MM.1S (cell line): ENCODE measurements around the gene GP9.

Experiments
- DNase-seq: peaks from one replicate; pipeline ENCODE4 v3.0.0-alpha.2; 2015
- H2AFZ ChIP-seq: fragments of 300-600 bp; sonication (generic); 2 replicates; pipeline ENCODE4 v1.6.0; 2016; ENCODE audit warnings: antibody characterized with exemption, low read length
- H3F3A ChIP-seq: fragments of 300-600 bp; sonication (generic); 2 replicates; pipeline ENCODE4 v1.6.1; 2016; ENCODE audit warnings: mild to moderate bottlenecking, antibody characterized with exemption, low read length, moderate library complexity, mixed read lengths; ENCODE audit not compliant: insufficient read depth
- H3K27ac ChIP-seq: fragments of 300-600 bp; sonication (generic); 2 replicates; pipeline ENCODE4 v1.5.1; 2016; ENCODE audit warnings: mild to moderate bottlenecking, low read length
- H3K27me3 ChIP-seq: fragments of 300-600 bp; sonication (generic); replicated peaks from 2 replicates; pipeline ENCODE4 v1.6.0; 2016; ENCODE audit warnings: low read length; ENCODE audit not compliant: insufficient read depth
- H3K36me3 ChIP-seq: fragments of 300-600 bp; sonication (generic); replicated peaks from 2 replicates; pipeline ENCODE4 v1.6.1; 2016; ENCODE audit warnings: mild to moderate bottlenecking, low read length, mixed read lengths; ENCODE audit not compliant: insufficient read depth
- H3K4me1 ChIP-seq: fragments of 300-600 bp; sonication (generic); 2 replicates; pipeline ENCODE4 v1.6.1; 2016; ENCODE audit warnings: low read length, mixed read lengths
- H3K4me2 ChIP-seq: fragments of 300-600 bp; sonication (generic); 2 replicates; pipeline ENCODE4 v1.6.0; 2016; ENCODE audit warnings: low read depth, low read length
- H3K4me3 ChIP-seq: fragments of 300-600 bp; sonication (generic); 2 replicates; pipeline ENCODE4 v1.5.1; 2016; ENCODE audit warnings: low read length, mixed read lengths
- H3K79me2 ChIP-seq: fragments of 300-600 bp; sonication (generic); 2 replicates; pipeline ENCODE4 v1.6.1; 2016; ENCODE audit warnings: mixed run types, low read length, mixed read lengths
- H3K9ac ChIP-seq: fragments of 300-600 bp; sonication (generic); 2 replicates; pipeline ENCODE4 v1.6.1; 2016; ENCODE audit warnings: low read length, mixed read lengths
- H3K9me2 ChIP-seq: fragments of 300-600 bp; sonication (generic); replicated peaks from 2 replicates; pipeline ENCODE4 v1.6.1; 2016; ENCODE audit warnings: mild to moderate bottlenecking, low read length, mixed read lengths; ENCODE audit not compliant: insufficient read depth
- H3K9me3 ChIP-seq: fragments of 300-600 bp; sonication (generic); replicated peaks from 2 replicates; pipeline ENCODE4 v1.6.1; 2016; ENCODE audit warnings: mild to moderate bottlenecking, low read length, mixed read lengths; ENCODE audit not compliant: insufficient read depth
- H4K20me1 ChIP-seq: fragments of 300-600 bp; sonication (generic); 2 replicates; pipeline ENCODE4 v1.6.1; 2016; ENCODE audit warnings: mild to moderate bottlenecking, low read length, moderate library complexity, mixed read lengths; ENCODE audit not compliant: insufficient read depth
- CTCF ChIP-seq: fragments of 300-600 bp; sonication (generic); IDR thresholded peaks from 2 replicates; pipeline ENCODE4 v1.5.1; 2016; ENCODE audit warnings: antibody characterized with exemption, low read length, mixed read lengths
- EZH2 ChIP-seq: fragments of 300-600 bp; sonication (generic); optimal IDR thresholded peaks from 2 replicates; pipeline ENCODE3; 2017; ENCODE audit warnings: low read depth, mild to moderate bottlenecking, antibody characterized with exemption, low read length, mixed read lengths
- EZH2phosphoT487 ChIP-seq: fragments of 300-600 bp; sonication (generic); IDR thresholded peaks from 2 replicates; pipeline ENCODE4 v1.6.1; 2018; ENCODE audit warnings: antibody characterized with exemption, low read length

GP9 gene

DNA sequence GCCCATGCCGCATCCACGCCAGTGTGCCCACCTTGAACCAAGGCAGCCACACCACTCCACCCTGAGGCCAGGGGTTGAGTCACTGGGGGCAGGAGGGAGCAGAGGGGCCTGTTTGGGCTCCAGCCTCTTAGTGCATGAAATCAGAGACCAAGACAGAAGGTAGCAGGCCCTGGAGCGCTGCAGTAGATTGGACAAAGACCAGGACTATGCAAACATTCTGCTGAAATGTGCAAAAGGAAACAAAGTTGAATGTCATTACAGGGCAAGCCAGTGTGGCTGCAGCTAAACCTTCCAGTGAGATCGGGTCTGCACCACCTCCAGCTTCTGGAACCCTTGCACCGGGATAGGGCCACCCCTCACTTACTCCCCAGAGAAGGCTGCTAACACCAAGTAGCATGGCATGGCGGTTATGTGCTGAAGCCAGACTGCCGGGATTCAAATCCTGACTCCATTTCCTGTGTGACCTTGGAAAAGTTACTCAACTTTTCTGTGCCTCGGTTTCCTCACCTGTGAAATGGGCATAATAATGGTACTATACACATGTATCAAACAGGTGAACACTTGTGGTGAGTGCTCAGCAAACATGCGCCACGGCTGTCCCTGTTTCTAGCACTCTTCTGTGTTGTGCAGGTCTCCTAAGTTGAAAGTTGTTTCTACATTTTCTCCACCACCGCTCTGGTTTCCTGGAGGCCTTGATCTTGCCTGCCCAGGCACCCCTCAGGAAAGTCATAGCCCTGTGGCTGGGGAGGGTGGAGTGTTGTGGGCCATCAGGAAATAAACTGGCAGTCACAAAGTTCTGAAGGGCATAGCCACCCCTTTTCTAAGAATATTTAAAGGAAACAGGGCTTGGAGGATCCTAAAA, 25.0 kb upstream of the GP9 start:
- H3K9me2 ChIP-seq, result no peaks in the 10 kb centered on the region
- no peaks in the 10 kb centered on the region for H3F3A ChIP-seq
- no peak overlapping the region for H3K4me2 ChIP-seq
- TF ChIP-seq CTCF (no peak), EZH2 (no peak), EZH2phosphoT487 (no peak)
- H3K9me3 ChIP-seq, result no peaks in the 10 kb centered on the region
- no peak overlapping the region for H2AFZ ChIP-seq
- H3K4me3 ChIP-seq, result no peak overlapping the region
- DNase-seq, result no peak
- H3K79me2 ChIP-seq, result no peaks in the 10 kb centered on the region
- H3K27me3 ChIP-seq, result no peaks in the 10 kb centered on the region
- no peaks in the 10 kb centered on the region for H3K36me3 ChIP-seq
- H3K27ac ChIP-seq, result no peak overlapping the region
- H4K20me1 ChIP-seq, result no peaks in the 10 kb centered on the region
- H3K9ac ChIP-seq, result no peak overlapping the region
- H3K4me1 ChIP-seq, result no peaks in the 10 kb centered on the region

DNA sequence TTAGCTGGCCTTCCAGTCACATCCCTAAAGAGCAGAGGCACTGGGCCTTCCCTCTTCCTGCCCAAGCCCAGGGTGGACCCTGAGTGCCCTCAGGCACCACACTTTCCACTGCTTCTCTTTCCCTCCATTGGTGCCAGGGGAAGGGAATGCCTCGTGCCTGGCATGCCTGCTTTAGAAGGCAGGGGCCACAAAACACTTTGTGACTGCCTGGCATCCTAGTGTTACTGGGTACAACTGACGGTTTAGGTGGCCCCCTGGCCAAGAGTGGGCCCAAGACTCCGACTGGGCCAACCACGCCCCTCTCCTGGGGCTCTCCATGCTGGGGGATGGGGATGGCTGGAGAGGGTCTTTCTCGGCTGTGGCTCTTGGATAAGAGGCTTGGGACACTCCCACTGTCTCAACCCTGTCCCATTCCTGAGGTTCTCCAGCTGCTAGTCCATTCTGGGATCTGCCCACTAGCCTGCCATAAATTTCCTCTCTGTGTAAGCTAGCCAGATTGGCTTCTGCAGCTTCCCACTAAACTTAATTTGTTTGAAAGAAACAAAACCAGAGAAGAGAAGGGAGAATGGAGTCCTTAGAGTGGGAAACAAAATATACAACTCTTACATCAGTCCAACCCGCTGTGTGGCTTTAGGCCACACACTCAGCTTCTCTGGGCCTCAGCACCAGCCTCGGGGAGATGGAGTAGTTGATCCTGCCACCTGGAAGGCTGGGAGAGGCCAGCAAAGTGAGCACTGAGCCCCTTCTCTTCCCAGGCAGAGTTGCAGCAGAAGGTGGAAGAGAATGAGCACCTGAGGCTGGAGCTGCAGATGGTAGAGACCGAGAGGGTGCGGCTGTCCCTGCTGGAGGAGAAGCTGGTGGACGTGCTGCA, 24.1 kb upstream of the GP9 start:
- DNase-seq, result no peak
- Histone ChIP-seq H3K9me2 (no peaks in the 10 kb centered on the region), H3K79me2 (no peaks in the 10 kb centered on the region), H3K4me3 (no peak overlapping the region), H3F3A (no peaks in the 10 kb centered on the region), H3K27me3 (no peaks in the 10 kb centered on the region), H3K9ac (no peak overlapping the region), H3K9me3 (no peaks in the 10 kb centered on the region), H4K20me1 (no peaks in the 10 kb centered on the region), H3K27ac (no peak overlapping the region), H2AFZ (no peak overlapping the region), H3K4me2 (no peak overlapping the region), H3K36me3 (no peaks in the 10 kb centered on the region), H3K4me1 (no peaks in the 10 kb centered on the region)
- TF ChIP-seq EZH2 (no peak), CTCF (no peak), EZH2phosphoT487 (no peak)

- H3K4me3 ChIP-seq, result no peak overlapping the region
- no peak overlapping the region for H3K9ac ChIP-seq
- no peak for DNase-seq
- no peak overlapping the region for H3K4me2 ChIP-seq
- no peaks in the 10 kb centered on the region for H3K9me2 ChIP-seq
- H3K27ac ChIP-seq, result no peak overlapping the region
- H3K9me3 ChIP-seq, result no peaks in the 10 kb centered on the region
- H4K20me1 ChIP-seq, result no peaks in the 10 kb centered on the region
- H3K27me3 ChIP-seq, result no peaks in the 10 kb centered on the region
- H3K79me2 ChIP-seq, result no peaks in the 10 kb centered on the region
- no peak overlapping the region for H2AFZ ChIP-seq
- TF ChIP-seq CTCF, result no peak
- no peak for TF ChIP-seq EZH2
- TF ChIP-seq EZH2phosphoT487, result no peak
- no peaks in the 10 kb centered on the region for H3F3A ChIP-seq
- no peaks in the 10 kb centered on the region for H3K4me1 ChIP-seq
- no peaks in the 10 kb centered on the region for H3K36me3 ChIP-seq
Observed at GRCh38 chr3:129037093-129037419, 23.5 kb upstream of the GP9 start.
